GM11168 (cell line): ENCODE measurements around the gene ANO2.
"Not testable (repeated sequence)": the region's sequence is repeated elsewhere in the genome, so short reads cannot be mapped to it uniquely, and the experiment has no call there.

Experiments
- in situ Hi-C: fragments of 300-500 bp; cut with MboI; formaldehyde crosslinking; loops from one replicate; pipeline ENCODE4 v1.12.0; 2022; ENCODE audit warnings: low sequenced_read_pairs; ENCODE audit not compliant: unreplicated experiment

The ANO2 gene

GRCh38 chr12:5900076-5900475 lies 45.0 kb downstream of the ANO2 start:
- in situ Hi-C loops, result no loop called here

GRCh38 chr12:5899675-5900074 lies 45.4 kb downstream of the ANO2 start:
- in situ Hi-C loops, result no loop called here

GRCh38 chr12:5898874-5899273 lies 46.2 kb downstream of the ANO2 start:
- in situ Hi-C loops, result no loop called here

- in situ Hi-C loops, result no loop called here
Observed at GRCh38 chr12:5889381-5890047, 55.5 kb downstream of the ANO2 start.

GRCh38 chr12:5888816-5889315 lies 56.2 kb downstream of the ANO2 start:
- in situ Hi-C loops, result no loop called here

GRCh38 chr12:5887819-5888218 lies 57.2 kb downstream of the ANO2 start:
- in situ Hi-C loops, result not testable (repeated sequence)

GRCh38 chr12:5884866-5885265 lies 60.2 kb downstream of the ANO2 start:
- in situ Hi-C loops, result no loop called here

- in situ Hi-C loops, result no loop called here
Observed at GRCh38 chr12:5884285-5884684, 60.8 kb downstream of the ANO2 start.

GRCh38 chr12:5882511-5883190 lies 62.4 kb downstream of the ANO2 start:
- in situ Hi-C loops, result no loop called here

- in situ Hi-C loops, result no loop called here
Observed at GRCh38 chr12:5881666-5882065, 63.4 kb downstream of the ANO2 start.

- in situ Hi-C loops, result no loop called here
Observed at GRCh38 chr12:5881101-5881606, 63.9 kb downstream of the ANO2 start.

GRCh38 chr12:5875851-5876250 lies 69.2 kb downstream of the ANO2 start:
- in situ Hi-C loops, result no loop called here

GRCh38 chr12:5874514-5874913 lies 70.5 kb downstream of the ANO2 start:
- in situ Hi-C loops, result no loop called here

GRCh38 chr12:5873281-5873919 lies 71.7 kb downstream of the ANO2 start:
- in situ Hi-C loops, result no loop called here

GRCh38 chr12:5872745-5873144 lies 72.3 kb downstream of the ANO2 start:
- in situ Hi-C loops, result no loop called here

GRCh38 chr12:5871741-5872140 lies 73.3 kb downstream of the ANO2 start:
- in situ Hi-C loops, result no loop called here

GRCh38 chr12:5870183-5870582 lies 74.9 kb downstream of the ANO2 start:
- in situ Hi-C loops, result no loop called here

GRCh38 chr12:5868625-5869295 lies 76.3 kb downstream of the ANO2 start:
- in situ Hi-C loops, result no loop called here

GRCh38 chr12:5865397-5865796 lies 79.7 kb downstream of the ANO2 start:
- in situ Hi-C loops, result no loop called here

- in situ Hi-C loops, result no loop called here
Observed at GRCh38 chr12:5864972-5865371, 80.1 kb downstream of the ANO2 start.

- in situ Hi-C loops, result no loop called here
Observed at GRCh38 chr12:5864301-5864700, 80.8 kb downstream of the ANO2 start.
